ENCODE measurements around the gene DDAH1.
"Not testable (repeated sequence)": the region's sequence is repeated elsewhere in the genome, so short reads cannot be mapped to it uniquely, and the experiment has no call there.

Gene DDAH1

GRCh38 chr1:85360730-85361493 lies 104.0 kb downstream of the DDAH1 start:
- TF ChIP-seq POLR2A (IDR thresholded peaks at IDR 0.05; ENCODE audit: low read length): no peak
- no peak for DNase-seq

GRCh38 chr1:85359874-85360721 lies 104.9 kb downstream of the DDAH1 start:
- no peak for DNase-seq
- TF ChIP-seq POLR2A (IDR thresholded peaks at IDR 0.05; ENCODE audit: low read length) (no peak), GATA1 (IDR thresholded peaks at IDR 0.05; ENCODE audit: low read depth, low read length) (no peak)

GRCh38 chr1:85358702-85359438 lies 106.1 kb downstream of the DDAH1 start:
- no peak for DNase-seq
- TF ChIP-seq GATA1 (IDR thresholded peaks at IDR 0.05; ENCODE audit: low read depth, low read length) (no peak), POLR2A (IDR thresholded peaks at IDR 0.05; ENCODE audit: low read length) (no peak)

GRCh38 chr1:85357817-85358216 lies 107.1 kb downstream of the DDAH1 start:
- no peak for TF ChIP-seq POLR2A (IDR thresholded peaks at IDR 0.05; ENCODE audit: low read length)
- no peak for DNase-seq

DNA sequence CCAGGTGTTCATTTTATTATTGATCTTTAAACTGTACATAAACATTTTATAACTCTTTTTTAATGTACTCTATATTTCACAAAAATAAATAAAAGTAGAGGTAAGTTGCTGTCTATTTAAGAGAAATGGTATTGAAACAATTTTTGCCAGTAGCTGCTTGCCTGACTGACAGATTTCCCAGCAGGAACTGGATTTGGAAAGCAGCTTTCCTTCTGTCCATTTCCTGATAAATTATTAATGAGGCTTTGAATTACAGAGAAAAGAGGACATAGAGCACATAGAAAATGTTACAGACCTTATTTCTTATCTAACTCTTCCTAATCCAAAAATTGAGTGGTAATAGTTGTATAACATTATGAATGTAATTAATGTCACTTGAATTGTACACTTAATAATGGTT lies 108.8 kb downstream of the DDAH1 start:
- no peak for DNase-seq
- TF ChIP-seq GATA1 (IDR thresholded peaks at IDR 0.05; ENCODE audit: low read depth, low read length) (no peak), POLR2A (IDR thresholded peaks at IDR 0.05; ENCODE audit: low read length) (no peak)

DNA sequence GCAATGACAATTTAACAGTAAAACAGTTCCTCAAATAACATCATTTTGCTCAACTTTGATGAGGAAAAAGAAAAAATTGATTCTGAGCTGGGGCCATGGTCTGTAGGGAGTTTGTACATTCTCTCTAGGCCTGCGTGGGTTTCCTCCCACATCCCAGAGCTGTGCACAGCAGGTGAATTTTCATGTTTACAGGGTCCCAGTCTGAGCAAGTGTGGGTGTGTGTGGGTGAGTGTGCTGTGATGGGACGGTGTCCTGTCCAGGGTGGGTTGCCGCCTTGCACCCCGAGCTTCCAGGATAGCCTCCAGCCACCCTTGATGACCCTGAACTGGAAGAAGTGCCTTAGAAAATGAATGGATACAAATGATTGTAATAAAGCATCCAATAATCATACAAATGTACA lies 112.9 kb downstream of the DDAH1 start:
- DNase-seq: no peak
- TF ChIP-seq GATA1 (IDR thresholded peaks at IDR 0.05; ENCODE audit: low read depth, low read length) (no peak), POLR2A (IDR thresholded peaks at IDR 0.05; ENCODE audit: low read length) (no peak)

- DNase-seq: no peak
- no peak for TF ChIP-seq POLR2A (IDR thresholded peaks at IDR 0.05; ENCODE audit: low read length)
- TF ChIP-seq GATA1 (IDR thresholded peaks at IDR 0.05; ENCODE audit: low read depth, low read length): no peak
Measured at GRCh38 chr1:85351202-85351828, 113.6 kb downstream of the DDAH1 start.

DNA sequence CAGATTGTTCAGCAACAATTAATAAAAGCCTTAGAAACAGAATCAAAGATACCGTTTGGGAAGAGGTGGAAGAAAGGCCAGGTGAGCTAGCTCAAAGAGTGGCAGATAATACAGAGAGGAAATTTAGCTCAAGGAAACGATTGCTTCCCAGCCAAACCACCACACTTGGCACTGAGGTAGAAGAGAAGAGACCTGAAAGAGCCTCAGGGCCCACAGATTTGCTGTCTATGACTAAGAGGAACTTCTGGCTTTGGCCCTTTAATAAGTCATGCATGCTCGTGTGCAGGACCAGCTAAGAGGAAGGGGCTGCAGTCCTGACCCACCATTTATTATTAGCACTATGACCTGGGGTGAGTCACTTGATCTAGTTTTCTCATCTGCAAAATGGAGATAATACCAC lies 115.7 kb downstream of the DDAH1 start:
- TF ChIP-seq POLR2A (IDR thresholded peaks at IDR 0.05; ENCODE audit: low read length): no peak
- TF ChIP-seq GATA1 (IDR thresholded peaks at IDR 0.05; ENCODE audit: low read depth, low read length): no peak
- no peak for DNase-seq

DNA sequence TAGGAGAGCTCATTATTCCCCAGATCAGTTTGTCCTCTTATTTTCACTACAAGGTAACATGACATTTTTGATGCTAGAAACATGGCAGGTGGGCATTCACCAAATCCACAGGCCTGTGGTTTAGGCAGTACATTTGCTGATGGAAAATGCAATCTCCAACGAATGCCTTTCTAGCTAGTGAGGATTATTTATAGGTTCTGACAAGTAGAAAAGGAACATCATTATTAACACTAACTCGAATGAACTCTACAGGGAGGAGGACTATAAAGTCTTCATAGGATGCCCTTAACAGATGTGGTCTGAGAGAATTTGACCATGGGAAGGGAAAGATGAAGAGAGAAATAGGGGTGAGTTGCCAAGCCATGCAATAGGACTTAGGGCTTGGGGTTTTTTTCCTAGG lies 117.1 kb downstream of the DDAH1 start:
- no peak for TF ChIP-seq POLR2A (IDR thresholded peaks at IDR 0.05; ENCODE audit: low read length)
- no peak for TF ChIP-seq GATA1 (IDR thresholded peaks at IDR 0.05; ENCODE audit: low read depth, low read length)
- DNase-seq: no peak

GRCh38 chr1:85347275-85347674 lies 117.7 kb downstream of the DDAH1 start:
- DNase-seq: not testable (repeated sequence)

GRCh38 chr1:85344256-85344694 lies 120.7 kb downstream of the DDAH1 start:
- TF ChIP-seq POLR2A (IDR thresholded peaks at IDR 0.05; ENCODE audit: low read length): no peak
- no peak for TF ChIP-seq GATA1 (IDR thresholded peaks at IDR 0.05; ENCODE audit: low read depth, low read length)
- peak; percentile 11 to 18 for DNase-seq

DNA sequence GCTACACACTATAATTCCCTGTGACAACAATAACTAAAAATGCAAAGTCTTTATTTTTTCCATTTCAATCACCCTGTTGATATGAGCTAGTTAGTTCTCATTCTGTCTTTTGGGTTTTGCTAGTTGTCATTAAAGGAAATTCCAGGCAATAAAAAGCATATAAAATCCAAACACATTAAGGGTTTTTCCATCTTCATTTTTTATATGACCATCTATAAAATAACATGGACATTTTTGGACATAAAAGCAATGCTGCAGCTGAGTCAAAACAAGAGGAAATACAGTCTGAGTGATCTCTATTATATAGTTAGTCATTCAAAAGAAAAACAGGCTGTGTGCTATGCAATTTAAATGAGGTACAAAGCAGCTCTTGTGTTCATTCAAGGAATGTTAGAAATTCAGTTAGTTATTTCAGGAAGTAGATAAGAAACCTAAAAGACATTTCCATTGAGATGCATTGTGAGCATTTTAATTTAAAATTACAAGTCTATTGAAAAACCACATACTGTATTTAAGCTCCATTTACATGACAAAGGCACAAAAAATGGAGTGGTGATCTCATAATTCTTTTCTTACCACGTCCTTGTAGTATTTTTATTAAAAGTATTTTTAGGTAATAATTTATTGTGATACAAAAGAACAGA lies 121.2 kb downstream of the DDAH1 start:
- TF ChIP-seq POLR2A (IDR thresholded peaks at IDR 0.05; ENCODE audit: low read length) (no peak), GATA1 (IDR thresholded peaks at IDR 0.05; ENCODE audit: low read depth, low read length) (no peak)
- no peak for DNase-seq

DNA sequence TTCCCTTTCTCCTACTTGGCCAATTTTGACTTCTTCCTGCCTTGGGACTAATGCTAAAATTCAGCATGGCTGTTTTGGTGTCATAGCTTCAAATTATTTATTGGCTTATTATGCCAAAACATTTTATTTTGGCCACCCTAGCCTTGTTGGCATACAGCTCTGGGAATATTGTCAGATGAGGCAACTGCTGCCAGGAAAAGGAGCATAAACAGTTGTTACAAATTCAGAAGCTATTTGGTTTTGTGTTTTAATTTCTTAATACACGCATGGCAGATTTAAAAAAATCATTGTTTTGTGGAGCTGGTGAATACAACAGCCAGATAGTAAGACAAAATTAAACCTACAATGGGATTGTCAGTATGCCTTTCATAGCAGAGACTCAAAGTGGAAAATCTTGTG lies 121.7 kb downstream of the DDAH1 start:
- no peak for TF ChIP-seq POLR2A (IDR thresholded peaks at IDR 0.05; ENCODE audit: low read length)
- no peak for TF ChIP-seq GATA1 (IDR thresholded peaks at IDR 0.05; ENCODE audit: low read depth, low read length)
- DNase-seq: no peak
